Measurements from ENCODE around the gene FSD2.

FSD2 gene

DNA sequence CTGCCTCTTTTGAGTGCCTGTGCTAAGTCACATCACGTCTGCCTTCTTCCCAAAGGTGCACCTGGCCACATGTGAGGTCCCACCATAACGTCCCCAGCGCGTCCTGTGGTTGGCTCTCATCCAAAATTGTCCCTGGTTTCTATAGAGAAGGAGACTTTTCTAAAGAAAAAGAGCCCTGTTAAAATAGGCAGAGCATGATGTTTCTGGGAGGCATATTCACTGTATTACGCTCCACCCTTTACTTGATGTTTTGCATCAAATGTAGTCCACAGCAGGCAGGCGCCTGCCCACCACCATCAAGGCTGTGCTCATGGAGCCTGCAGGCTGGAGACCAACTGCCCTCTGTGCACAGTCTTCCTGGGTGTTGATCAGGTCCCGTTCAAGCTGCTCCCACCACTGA is 39.8 kb upstream of the FSD2 start:
- Histone ChIP-seq H3K27me3 (ENCODE audit: control insufficient read depth, insufficient read depth, low read length) (no peaks in the 10 kb centered on the region), H3K4me1 (ENCODE audit: control insufficient read depth, insufficient read depth, low read length) (no peaks in the 10 kb centered on the region), H3K4me3 (ENCODE audit: low read length) (no peak overlapping the region), H3K9ac (ENCODE audit: low read length) (no peak overlapping the region), H3K9me3 (ENCODE audit: control insufficient read depth, low read length) (no peaks in the 10 kb centered on the region), H3K36me3 (ENCODE audit: control insufficient read depth, insufficient read depth, low read length) (no peaks in the 10 kb centered on the region)

DNA sequence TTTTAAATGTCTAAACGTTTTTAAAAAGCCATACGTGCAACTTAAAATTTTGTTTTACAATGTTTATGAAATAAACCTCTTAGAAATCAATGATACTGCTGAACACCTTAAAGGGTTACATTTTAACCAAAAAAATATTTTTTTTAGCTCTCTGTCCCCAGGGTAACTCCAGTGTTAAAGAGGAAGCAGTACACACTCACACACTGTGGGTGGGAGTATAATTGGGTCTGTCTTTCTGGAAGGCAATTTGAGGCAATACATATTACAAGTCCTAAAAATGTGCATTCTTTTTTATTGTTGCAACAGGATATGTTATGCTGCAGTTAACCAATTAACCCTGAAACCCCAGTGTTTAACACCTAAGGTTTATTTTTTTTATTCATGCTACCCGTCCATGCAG is 37.7 kb upstream of the FSD2 start:
- H3K9ac ChIP-seq (ENCODE audit: low read length), result no peak overlapping the region
- no peaks in the 10 kb centered on the region for H3K27me3 ChIP-seq (ENCODE audit: control insufficient read depth, insufficient read depth, low read length)
- no peaks in the 10 kb centered on the region for H3K4me1 ChIP-seq (ENCODE audit: control insufficient read depth, insufficient read depth, low read length)
- no peaks in the 10 kb centered on the region for H3K36me3 ChIP-seq (ENCODE audit: control insufficient read depth, insufficient read depth, low read length)
- H3K9me3 ChIP-seq (ENCODE audit: control insufficient read depth, low read length), result no peaks in the 10 kb centered on the region
- no peak overlapping the region for H3K4me3 ChIP-seq (ENCODE audit: low read length)

DNA sequence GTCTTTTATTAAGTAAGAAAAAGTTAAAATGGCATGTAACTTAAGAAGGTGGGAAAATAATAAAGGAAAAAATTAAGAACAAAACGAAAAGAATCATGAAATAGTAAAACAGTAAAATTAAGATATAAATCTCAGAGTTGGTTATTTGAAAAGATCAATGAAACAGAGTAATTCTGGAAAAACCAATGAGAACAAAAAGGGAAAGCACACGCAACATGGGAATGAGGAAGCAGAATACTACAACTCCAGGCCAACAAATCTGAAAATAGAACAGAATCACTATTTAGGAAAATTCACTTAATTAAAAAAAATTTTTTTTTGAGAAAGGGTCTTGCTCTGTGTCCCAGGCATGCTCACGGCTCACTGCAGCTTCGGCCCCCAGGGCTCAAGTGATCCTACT is 34.3 kb upstream of the FSD2 start:
- Histone ChIP-seq H3K36me3 (ENCODE audit: control insufficient read depth, insufficient read depth, low read length) (no peaks in the 10 kb centered on the region), H3K9me3 (ENCODE audit: control insufficient read depth, low read length) (no peaks in the 10 kb centered on the region), H3K27me3 (ENCODE audit: control insufficient read depth, insufficient read depth, low read length) (no peaks in the 10 kb centered on the region), H3K4me3 (ENCODE audit: low read length) (no peak overlapping the region), H3K9ac (ENCODE audit: low read length) (no peak overlapping the region), H3K4me1 (ENCODE audit: control insufficient read depth, insufficient read depth, low read length) (no peaks in the 10 kb centered on the region)

DNA sequence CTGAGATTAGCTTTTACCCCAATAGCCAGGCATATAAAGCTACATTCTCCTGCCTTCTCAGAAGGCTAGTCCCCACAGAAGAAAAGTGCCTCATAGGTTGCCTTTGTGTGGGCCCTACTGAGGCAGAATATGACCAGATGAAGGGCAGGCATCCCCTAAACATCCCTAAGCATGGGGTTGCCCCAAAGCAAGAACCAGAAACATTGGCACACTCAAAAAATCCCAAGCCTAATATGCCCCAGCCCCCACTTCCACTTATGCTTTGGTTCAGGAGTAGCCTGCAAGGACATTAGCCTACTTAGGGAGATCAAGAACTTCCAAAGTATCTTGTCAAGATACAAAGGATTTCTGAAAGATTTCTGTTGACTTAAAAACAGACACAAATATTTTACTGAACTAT is 33.3 kb upstream of the FSD2 start:
- H3K4me3 ChIP-seq (ENCODE audit: low read length), result no peak overlapping the region
- no peaks in the 10 kb centered on the region for H3K27me3 ChIP-seq (ENCODE audit: control insufficient read depth, insufficient read depth, low read length)
- H3K9ac ChIP-seq (ENCODE audit: low read length), result no peak overlapping the region
- H3K4me1 ChIP-seq (ENCODE audit: control insufficient read depth, insufficient read depth, low read length), result no peaks in the 10 kb centered on the region
- no peaks in the 10 kb centered on the region for H3K9me3 ChIP-seq (ENCODE audit: control insufficient read depth, low read length)
- peaks cover 4% of the 10 kb centered on the region for H3K36me3 ChIP-seq (ENCODE audit: control insufficient read depth, insufficient read depth, low read length)

DNA sequence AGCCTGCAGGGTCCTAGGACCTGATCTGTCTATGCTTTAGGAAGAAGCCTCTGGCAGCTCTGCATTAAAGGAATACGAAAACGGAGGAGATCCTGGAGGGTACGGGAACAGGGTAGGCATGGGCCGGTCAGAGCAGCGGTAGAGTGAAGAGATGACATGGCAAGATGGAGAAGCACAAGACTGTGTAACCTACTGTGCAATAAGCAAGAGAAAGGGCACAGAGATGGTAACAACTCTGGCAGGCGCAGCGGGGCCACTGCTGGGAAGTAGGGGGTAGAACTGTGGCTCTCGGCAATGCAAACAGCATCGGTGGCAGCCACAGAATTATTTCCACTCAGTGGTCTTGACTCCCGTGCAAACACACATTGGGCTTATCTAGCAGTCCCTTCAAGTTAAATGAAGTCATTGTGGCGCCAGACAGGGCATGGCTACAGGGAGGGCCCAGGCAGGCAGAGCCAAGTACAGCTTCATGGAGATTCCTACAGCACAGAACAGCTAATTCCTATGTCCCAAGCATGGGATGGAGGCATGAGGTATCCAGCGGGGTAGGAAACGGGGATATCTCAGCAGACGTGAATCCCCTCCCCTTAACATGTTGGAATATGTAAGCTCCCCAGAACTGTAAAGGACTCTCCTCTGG is 32.3 kb upstream of the FSD2 start:
- Histone ChIP-seq H3K4me1 (ENCODE audit: control insufficient read depth, insufficient read depth, low read length) (no peaks in the 10 kb centered on the region), H3K4me3 (ENCODE audit: low read length) (no peak overlapping the region), H3K27me3 (ENCODE audit: control insufficient read depth, insufficient read depth, low read length) (no peaks in the 10 kb centered on the region), H3K9ac (ENCODE audit: low read length) (no peak overlapping the region), H3K9me3 (ENCODE audit: control insufficient read depth, low read length) (no peaks in the 10 kb centered on the region), H3K36me3 (ENCODE audit: control insufficient read depth, insufficient read depth, low read length) (peaks cover 6% of the 10 kb centered on the region)

DNA sequence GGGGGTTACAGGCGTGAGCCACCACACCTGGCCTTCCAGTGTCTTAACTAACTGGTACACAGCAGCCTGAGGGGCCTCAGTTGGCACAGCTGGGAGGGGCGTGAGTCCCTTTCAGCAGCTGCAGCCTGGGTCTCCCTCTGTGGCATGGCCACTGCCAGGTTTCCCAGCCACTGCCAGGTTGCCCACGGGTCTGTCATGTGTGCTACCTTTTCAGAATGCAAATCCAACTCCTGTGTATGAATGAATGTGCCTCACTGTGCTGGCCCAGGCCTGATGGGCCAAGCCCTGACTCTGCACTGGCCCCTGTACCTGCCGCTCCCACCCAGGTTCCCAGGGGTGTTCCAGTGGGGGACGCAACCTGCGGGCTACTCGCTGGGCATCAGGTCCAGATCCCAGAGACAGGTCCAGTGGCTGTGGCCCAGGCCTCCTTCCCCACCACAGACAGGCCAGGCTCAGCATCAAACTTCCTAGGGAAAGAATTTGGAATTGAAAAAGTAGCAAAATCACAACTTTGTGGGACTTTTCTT is 29.6 kb upstream of the FSD2 start:
- Histone ChIP-seq H3K36me3 (ENCODE audit: control insufficient read depth, insufficient read depth, low read length) (peaks cover 6% of the 10 kb centered on the region), H3K4me1 (ENCODE audit: control insufficient read depth, insufficient read depth, low read length) (peaks cover 15% of the 10 kb centered on the region), H3K9me3 (ENCODE audit: control insufficient read depth, low read length) (no peaks in the 10 kb centered on the region), H3K27me3 (ENCODE audit: control insufficient read depth, insufficient read depth, low read length) (no peaks in the 10 kb centered on the region), H3K4me3 (ENCODE audit: low read length) (no peak overlapping the region), H3K9ac (ENCODE audit: low read length) (no peak overlapping the region)

DNA sequence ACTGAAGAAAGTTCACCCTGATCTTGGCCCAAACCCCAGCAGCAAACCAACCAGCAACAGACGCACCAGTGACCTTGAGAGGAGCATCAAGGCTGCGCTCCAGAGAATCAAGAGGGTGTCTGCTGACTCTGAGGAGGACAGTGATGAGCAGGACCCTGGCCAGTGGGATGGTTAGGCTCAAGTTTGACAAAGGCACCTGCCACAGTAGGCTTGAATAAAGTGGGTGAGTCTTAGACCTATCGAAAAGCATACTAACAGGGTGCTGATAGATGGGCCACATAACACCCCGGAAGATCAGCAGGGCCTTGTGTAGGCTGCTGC is 27.5 kb upstream of the FSD2 start:
- Histone ChIP-seq H3K4me3 (ENCODE audit: low read length) (no peak overlapping the region), H3K36me3 (ENCODE audit: control insufficient read depth, insufficient read depth, low read length) (peaks cover 6% of the 10 kb centered on the region), H3K9me3 (ENCODE audit: control insufficient read depth, low read length) (no peaks in the 10 kb centered on the region), H3K9ac (ENCODE audit: low read length) (no peak overlapping the region), H3K4me1 (ENCODE audit: control insufficient read depth, insufficient read depth, low read length) (peaks cover 15% of the 10 kb centered on the region), H3K27me3 (ENCODE audit: control insufficient read depth, insufficient read depth, low read length) (no peaks in the 10 kb centered on the region)

DNA sequence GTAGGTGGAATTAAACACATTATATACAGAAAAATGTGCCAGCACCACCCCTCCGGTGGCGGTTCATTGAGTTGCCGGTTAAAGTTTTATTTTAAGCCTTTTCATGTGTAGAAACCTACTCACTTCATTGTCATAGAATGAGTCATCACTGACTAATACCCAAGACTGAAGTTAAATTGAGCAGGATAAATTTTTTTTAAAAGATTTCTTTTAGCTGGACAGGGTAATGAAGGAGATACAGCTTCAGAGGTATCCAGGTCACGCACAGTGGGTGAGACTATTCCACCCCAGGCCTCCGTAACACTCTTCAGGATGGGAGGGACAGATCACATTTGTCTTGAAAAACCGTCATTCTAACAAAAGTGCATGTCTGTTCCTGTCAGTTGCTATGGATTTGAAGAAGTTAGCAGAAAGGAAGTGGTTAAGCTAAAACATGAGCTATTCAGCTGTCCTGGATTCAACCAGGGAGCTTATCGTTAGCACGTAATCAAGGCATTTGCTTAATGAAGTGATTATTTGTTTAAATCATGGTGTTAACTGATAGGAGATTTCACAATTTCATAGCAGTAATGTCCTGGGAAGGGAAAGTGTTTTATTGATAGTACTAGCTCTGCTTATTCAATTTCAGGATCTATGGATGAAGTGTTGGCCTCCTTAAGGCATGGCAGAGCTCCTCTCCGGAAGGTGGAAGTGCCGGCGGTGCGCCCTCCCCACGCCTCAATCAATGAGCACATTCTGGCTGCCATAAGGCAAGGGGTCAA is 26.9 kb upstream of the FSD2 start:
- Histone ChIP-seq H3K9ac (ENCODE audit: low read length) (no peak overlapping the region), H3K9me3 (ENCODE audit: control insufficient read depth, low read length) (no peaks in the 10 kb centered on the region), H3K4me1 (ENCODE audit: control insufficient read depth, insufficient read depth, low read length) (peaks cover 15% of the 10 kb centered on the region), H3K36me3 (ENCODE audit: control insufficient read depth, insufficient read depth, low read length) (peaks cover 6% of the 10 kb centered on the region), H3K27me3 (ENCODE audit: control insufficient read depth, insufficient read depth, low read length) (no peaks in the 10 kb centered on the region), H3K4me3 (ENCODE audit: low read length) (no peak overlapping the region)

DNA sequence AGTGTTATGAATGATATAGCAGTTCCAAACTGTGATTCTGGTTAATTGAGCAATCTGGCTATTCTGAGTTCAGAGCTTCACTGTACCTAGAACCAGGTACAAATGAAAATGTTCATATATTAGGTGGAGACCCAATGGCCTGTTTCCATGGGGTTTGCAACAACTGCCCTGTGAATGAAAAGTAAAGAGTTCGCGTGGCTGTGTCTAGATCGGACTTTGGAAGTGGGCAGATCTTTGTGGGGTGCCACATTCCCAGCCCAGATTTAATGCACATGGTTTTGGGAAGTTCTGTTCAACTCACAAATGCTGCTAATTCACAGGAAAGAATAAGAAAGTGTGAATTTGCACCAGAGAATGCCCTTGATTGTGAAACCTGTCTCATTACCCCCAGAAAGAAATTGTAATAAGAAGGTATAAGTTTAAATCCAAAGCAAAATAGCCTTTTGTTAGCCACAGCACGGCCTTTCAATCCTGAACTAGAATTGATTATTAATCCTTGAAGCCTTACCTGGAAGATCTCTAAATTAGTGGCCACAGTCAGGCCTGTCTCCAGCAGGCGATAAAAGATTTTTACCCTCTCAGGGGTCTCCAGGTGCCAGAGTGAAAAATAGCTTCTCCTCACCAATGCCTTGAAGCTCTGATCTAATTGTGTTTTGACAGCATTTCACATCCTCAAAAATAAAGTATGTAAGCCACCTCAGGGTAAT is 26.2 kb upstream of the FSD2 start:
- Histone ChIP-seq H3K36me3 (ENCODE audit: control insufficient read depth, insufficient read depth, low read length) (peaks cover 6% of the 10 kb centered on the region), H3K4me1 (ENCODE audit: control insufficient read depth, insufficient read depth, low read length) (peaks cover 15% of the 10 kb centered on the region), H3K27me3 (ENCODE audit: control insufficient read depth, insufficient read depth, low read length) (no peaks in the 10 kb centered on the region), H3K9me3 (ENCODE audit: control insufficient read depth, low read length) (no peaks in the 10 kb centered on the region), H3K9ac (ENCODE audit: low read length) (no peak overlapping the region), H3K4me3 (ENCODE audit: low read length) (no peak overlapping the region)

DNA sequence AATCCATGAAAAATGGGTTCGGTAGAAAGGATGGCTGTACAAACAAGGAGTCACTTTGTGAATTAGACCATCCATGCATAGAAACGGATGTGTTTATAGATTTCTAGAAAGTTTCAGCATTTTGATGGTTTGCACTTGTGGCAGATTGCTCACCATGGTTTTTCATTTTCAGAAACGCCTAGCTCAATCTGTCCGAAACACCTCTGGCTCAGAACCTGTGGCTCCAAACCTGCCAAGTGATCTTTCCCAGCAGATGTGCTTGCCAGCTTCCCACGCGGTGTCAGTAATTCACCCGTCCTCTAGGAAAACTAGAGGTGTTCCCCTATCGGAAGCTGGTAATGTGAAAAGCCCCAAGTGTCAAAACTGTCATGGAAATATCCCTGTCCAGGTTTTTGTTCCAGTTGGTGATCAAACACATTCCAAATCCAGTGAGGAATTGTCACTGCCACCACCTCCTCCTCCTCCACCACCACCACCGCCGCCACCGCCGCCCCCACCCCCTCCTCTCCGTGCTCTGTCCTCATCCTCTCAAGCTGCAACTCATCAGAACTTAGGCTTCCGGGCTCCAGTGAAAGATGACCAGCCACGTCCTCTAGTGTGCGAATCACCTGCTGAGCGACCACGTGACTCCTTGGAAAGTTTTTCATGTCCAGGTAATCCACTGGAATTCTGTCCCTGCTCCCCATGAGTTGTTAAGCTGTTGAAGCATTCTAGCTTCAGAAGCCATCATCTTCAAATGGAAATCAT is 24.7 kb upstream of the FSD2 start:
- no peaks in the 10 kb centered on the region for H3K9me3 ChIP-seq (ENCODE audit: control insufficient read depth, low read length)
- H3K4me3 ChIP-seq (ENCODE audit: low read length), result no peak overlapping the region
- peaks cover 6% of the 10 kb centered on the region for H3K36me3 ChIP-seq (ENCODE audit: control insufficient read depth, insufficient read depth, low read length)
- no peaks in the 10 kb centered on the region for H3K27me3 ChIP-seq (ENCODE audit: control insufficient read depth, insufficient read depth, low read length)
- H3K4me1 ChIP-seq (ENCODE audit: control insufficient read depth, insufficient read depth, low read length), result peaks cover 15% of the 10 kb centered on the region
- no peak overlapping the region for H3K9ac ChIP-seq (ENCODE audit: low read length)

DNA sequence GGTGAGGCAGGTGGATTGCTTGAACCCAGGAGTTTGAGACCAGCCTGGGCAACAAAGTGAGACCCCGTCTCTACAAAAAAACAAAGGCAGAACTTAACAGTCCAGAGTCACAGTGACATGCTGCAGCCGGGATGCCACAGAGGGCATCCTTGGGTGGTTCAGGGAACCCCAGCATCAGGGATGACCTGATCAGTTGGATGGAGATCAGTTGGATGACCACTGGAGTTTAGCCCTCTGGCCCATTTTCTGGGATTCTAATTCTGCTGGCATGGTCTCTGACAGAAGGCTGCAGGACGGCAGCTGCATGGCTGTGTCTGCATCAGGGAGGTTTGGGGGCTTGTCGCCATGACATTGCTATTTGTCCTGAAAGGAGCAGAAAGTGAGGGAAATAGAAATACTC is 23.4 kb upstream of the FSD2 start:
- Histone ChIP-seq H3K9ac (ENCODE audit: low read length) (no peak overlapping the region), H3K9me3 (ENCODE audit: control insufficient read depth, low read length) (no peaks in the 10 kb centered on the region), H3K27me3 (ENCODE audit: control insufficient read depth, insufficient read depth, low read length) (no peaks in the 10 kb centered on the region), H3K4me1 (ENCODE audit: control insufficient read depth, insufficient read depth, low read length) (peaks cover 15% of the 10 kb centered on the region), H3K4me3 (ENCODE audit: low read length) (no peak overlapping the region), H3K36me3 (ENCODE audit: control insufficient read depth, insufficient read depth, low read length) (peaks cover 2% of the 10 kb centered on the region)

DNA sequence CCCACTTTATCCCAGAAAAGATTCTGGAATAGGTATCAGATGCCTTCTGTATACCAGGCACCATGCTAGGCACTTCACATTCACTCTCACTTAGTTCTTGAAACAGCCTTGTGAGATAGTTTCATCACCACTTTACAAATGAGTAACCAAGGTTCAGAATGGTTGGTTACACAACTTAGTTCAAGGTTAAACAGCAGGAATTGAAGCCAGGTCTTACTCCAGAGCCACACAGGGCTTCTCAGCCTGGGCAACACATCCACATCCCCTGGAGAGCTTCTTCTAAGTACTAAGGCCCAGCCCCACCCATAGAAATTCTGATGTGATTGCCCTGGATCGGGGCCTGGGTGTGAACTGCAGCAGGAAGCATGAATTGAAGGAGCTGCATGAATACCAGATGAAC is 22.2 kb upstream of the FSD2 start:
- Histone ChIP-seq H3K4me3 (ENCODE audit: low read length) (no peak overlapping the region), H3K9ac (ENCODE audit: low read length) (no peak overlapping the region), H3K27me3 (ENCODE audit: control insufficient read depth, insufficient read depth, low read length) (no peaks in the 10 kb centered on the region), H3K4me1 (ENCODE audit: control insufficient read depth, insufficient read depth, low read length) (peaks cover 15% of the 10 kb centered on the region), H3K9me3 (ENCODE audit: control insufficient read depth, low read length) (no peaks in the 10 kb centered on the region), H3K36me3 (ENCODE audit: control insufficient read depth, insufficient read depth, low read length) (no peaks in the 10 kb centered on the region)
